Gastrocnemius medialis (tissue), 4 donors: ENCODE results near the gene NLGN1. TPM values are rescaled to one million over a fixed set of nuclear protein-coding genes. Genes with fewer than 3 reads are reported as not detected.

Source experiments
- ATAC-seq, 2 donors: fragments of 150-250 bp; one replicate each; pipeline ENCODE4 v1.9.1; 2016
- DNase-seq, 2 donors: peaks; one replicate each; pipeline ENCODE4 v3.0.0-alpha.2; 2019
- H3K27ac ChIP-seq, 4 donors: fragments of 200-600 bp; sonication (generic); 1 replicate in 1 of 4; 2 replicates in 3 of 4; pipeline ENCODE4 v1.5.1; 2016 to 2018; ENCODE audit warnings: mild to moderate bottlenecking in 2 of 4, moderate library complexity in 1 of 4
- H3K27me3 ChIP-seq, 3 donors: fragments of 200-600 bp; sonication (generic) in 2 of 3; 1 replicate in 1 of 3; 2 replicates in 2 of 3; pipeline versions ENCODE4 v1.5.1 to v1.6.0; 2016 to 2019; ENCODE audit warnings: mild to moderate bottlenecking in 1 of 3, moderate library complexity in 1 of 3
- H3K36me3 ChIP-seq, 2 donors: fragments of 200-600 bp; sonication (generic) in 1 of 2; one replicate each; pipeline ENCODE4 v1.5.1; 2017 to 2018
- H3K4me1 ChIP-seq, 2 donors: fragments of 200-600 bp; sonication (generic) in 1 of 2; one replicate each; pipeline ENCODE4 v1.5.1; 2016 to 2017; ENCODE audit warnings: mild to moderate bottlenecking in 2 of 2
- H3K4me3 ChIP-seq, 4 donors: fragments of 200-600 bp; sonication (generic) in 3 of 4; 1 replicate in 1 of 4; 2 replicates in 3 of 4; pipeline ENCODE4 v1.5.1; 2016 to 2019; ENCODE audit warnings: mild to moderate bottlenecking in 2 of 4
- H3K9me3 ChIP-seq, 3 donors: fragments of 200-600 bp; sonication (generic) in 2 of 3; 1 replicate in 1 of 3; 2 replicates in 2 of 3; pipeline ENCODE4 v1.5.1; 2016 to 2019
- POLR2A ChIP-seq, 2 donors: fragments of 450-650 bp; IDR thresholded peaks; one replicate each; pipeline ENCODE4 v1.6.1; 2017; ENCODE audit warnings: antibody characterized with exemption in 2 of 2, mild to moderate bottlenecking in 2 of 2, moderate library complexity in 2 of 2
- in situ Hi-C, 4 donors: fragments of 200-750 bp; cut with MboI; loops; one replicate each; pipeline versions ENCODE4 v1.15.0 to v1.8.0; 2017; ENCODE audit warnings: low sequenced_read_pairs in 4 of 4
- intact Hi-C: fragments of 100-400 bp; cut with DNase I; formaldehyde crosslinking; loops from one replicate; pipeline ENCODE4 v1.15.1; 2023; ENCODE audit warnings: low total_unique reads
- total RNA-seq, 4 donors: library from RNA; depleted of rRNA; stranded (reverse); fragments of >200 nt; gene quantifications; one replicate each; pipeline versions ENCODE4 v1.1.0 to v1.2.3, GENCODE V29; 2016
- TF ChIP-seq, protein P1 (sequence below), 5 experiments: fragments of 450-650 bp in 3 of 5; fragments of 200-600 bp in 2 of 5; sonication (generic) in 2 of 5; IDR thresholded peaks in 4 of 5; conservative IDR thresholded peaks in 1 of 5; 1 replicate in 4 of 5; 2 replicates in 1 of 5; pipeline ENCODE4 v1.5.1; 2016 to 2019; ENCODE audit warnings: antibody characterized with exemption in 5 of 5, mild to moderate bottlenecking in 3 of 5, moderate library complexity in 3 of 5

Gene NLGN1
- total RNA-seq, 4 donors from 2014 or later: 0.52 to 1.9 (median 1.1) TPM

DNA sequence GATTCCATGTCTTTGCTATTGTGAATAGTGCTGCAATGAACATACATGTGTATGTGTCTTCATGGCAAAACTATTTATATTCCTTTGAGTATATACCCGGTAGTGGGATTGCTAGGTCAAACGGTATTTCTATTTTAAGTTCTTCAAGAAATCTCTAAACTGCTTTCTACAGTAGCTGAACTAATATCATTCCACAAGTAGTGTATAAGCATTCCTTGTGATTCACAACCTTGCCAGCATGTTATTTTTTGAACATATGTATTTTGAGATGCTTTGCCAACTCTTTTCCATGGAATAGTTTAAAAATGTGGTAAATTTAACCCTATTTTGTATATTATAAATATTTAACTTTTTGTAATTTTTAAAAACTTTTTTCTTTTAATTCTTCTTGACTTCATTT, 868.9 kb downstream of the NLGN1 start:
- in situ Hi-C loops: no loop called here
- Histone ChIP-seq H3K9me3 (no peaks in the 10 kb centered on the region), H3K27me3 (no peaks in the 10 kb centered on the region), H3K36me3 (no peaks in the 10 kb centered on the region), H3K27ac (no peak overlapping the region), H3K4me3 (no peak overlapping the region), H3K4me1 (no peaks in the 10 kb centered on the region)
- DNase-seq (no peak), ATAC-seq (no peak)
- TF ChIP-seq, protein P1, sequence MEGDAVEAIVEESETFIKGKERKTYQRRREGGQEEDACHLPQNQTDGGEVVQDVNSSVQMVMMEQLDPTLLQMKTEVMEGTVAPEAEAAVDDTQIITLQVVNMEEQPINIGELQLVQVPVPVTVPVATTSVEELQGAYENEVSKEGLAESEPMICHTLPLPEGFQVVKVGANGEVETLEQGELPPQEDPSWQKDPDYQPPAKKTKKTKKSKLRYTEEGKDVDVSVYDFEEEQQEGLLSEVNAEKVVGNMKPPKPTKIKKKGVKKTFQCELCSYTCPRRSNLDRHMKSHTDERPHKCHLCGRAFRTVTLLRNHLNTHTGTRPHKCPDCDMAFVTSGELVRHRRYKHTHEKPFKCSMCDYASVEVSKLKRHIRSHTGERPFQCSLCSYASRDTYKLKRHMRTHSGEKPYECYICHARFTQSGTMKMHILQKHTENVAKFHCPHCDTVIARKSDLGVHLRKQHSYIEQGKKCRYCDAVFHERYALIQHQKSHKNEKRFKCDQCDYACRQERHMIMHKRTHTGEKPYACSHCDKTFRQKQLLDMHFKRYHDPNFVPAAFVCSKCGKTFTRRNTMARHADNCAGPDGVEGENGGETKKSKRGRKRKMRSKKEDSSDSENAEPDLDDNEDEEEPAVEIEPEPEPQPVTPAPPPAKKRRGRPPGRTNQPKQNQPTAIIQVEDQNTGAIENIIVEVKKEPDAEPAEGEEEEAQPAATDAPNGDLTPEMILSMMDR (IDR thresholded peaks at IDR 0.05 in 4 of 5, conservative IDR thresholded peaks at IDR 0.05 in 1 of 5): no peak
- TF ChIP-seq POLR2A (IDR thresholded peaks at IDR 0.05): no peak
- intact Hi-C loops: no loop called here

DNA sequence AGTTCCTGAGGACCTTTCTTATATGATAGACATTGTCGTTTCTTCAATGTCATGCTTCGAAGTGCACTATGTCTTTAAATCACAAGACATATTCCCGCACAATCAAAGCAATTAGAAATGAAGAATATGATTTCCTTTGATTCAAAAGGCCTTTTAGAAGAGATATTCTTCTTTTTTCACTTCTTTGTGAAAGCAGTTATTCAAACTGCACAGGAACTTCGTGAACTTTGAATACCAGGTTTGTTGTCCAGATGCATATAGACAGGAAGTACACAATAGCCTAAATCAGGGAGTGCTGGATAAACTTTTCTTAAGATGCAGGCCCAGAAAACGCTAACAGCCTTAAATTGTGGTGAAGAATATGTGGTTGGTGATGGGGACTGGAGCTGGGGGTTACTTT, 870.5 kb downstream of the NLGN1 start:
- Histone ChIP-seq H3K4me3 (no peak overlapping the region), H3K36me3 (no peaks in the 10 kb centered on the region), H3K9me3 (no peaks in the 10 kb centered on the region), H3K27ac (no peak overlapping the region), H3K4me1 (no peaks in the 10 kb centered on the region), H3K27me3 (no peaks in the 10 kb centered on the region)
- DNase-seq (no peak), ATAC-seq (no peak)
- in situ Hi-C loops: no loop called here
- no peak for TF ChIP-seq POLR2A (IDR thresholded peaks at IDR 0.05)
- TF ChIP-seq, protein P1 (IDR thresholded peaks at IDR 0.05 in 4 of 5, conservative IDR thresholded peaks at IDR 0.05 in 1 of 5): no peak
- intact Hi-C loops: no loop called here

GRCh38 chr3:174268586-174268985, 871.0 kb downstream of the NLGN1 start:
- DNase-seq (no peak), ATAC-seq (no peak)
- TF ChIP-seq POLR2A (IDR thresholded peaks at IDR 0.05): no peak
- TF ChIP-seq, protein P1 (IDR thresholded peaks at IDR 0.05 in 4 of 5, conservative IDR thresholded peaks at IDR 0.05 in 1 of 5): no peak
- intact Hi-C loops: no loop called here
- no peak overlapping the region for H3K4me3 ChIP-seq
- no peaks in the 10 kb centered on the region for H3K36me3 ChIP-seq
- in situ Hi-C loops: no loop called here
- no peak overlapping the region for H3K27ac ChIP-seq
- H3K4me1 ChIP-seq: no peaks in the 10 kb centered on the region
- no peaks in the 10 kb centered on the region for H3K27me3 ChIP-seq
- no peaks in the 10 kb centered on the region for H3K9me3 ChIP-seq

GRCh38 chr3:174270841-174271240, 873.3 kb downstream of the NLGN1 start:
- no peak for TF ChIP-seq POLR2A (IDR thresholded peaks at IDR 0.05)
- TF ChIP-seq, protein P1 (IDR thresholded peaks at IDR 0.05 in 4 of 5, conservative IDR thresholded peaks at IDR 0.05 in 1 of 5): no peak
- Histone ChIP-seq H3K9me3 (no peaks in the 10 kb centered on the region), H3K27ac (no peak overlapping the region), H3K27me3 (no peaks in the 10 kb centered on the region), H3K4me3 (no peak overlapping the region), H3K36me3 (no peaks in the 10 kb centered on the region), H3K4me1 (no peaks in the 10 kb centered on the region)
- in situ Hi-C loops (no loop called here), intact Hi-C loops (no loop called here)
- DNase-seq: no peak
- ATAC-seq: no peak

GRCh38 chr3:174275336-174275735, 877.8 kb downstream of the NLGN1 start:
- Histone ChIP-seq H3K9me3 (no peaks in the 10 kb centered on the region), H3K36me3 (no peaks in the 10 kb centered on the region), H3K4me3 (no peak overlapping the region), H3K27me3 (no peaks in the 10 kb centered on the region), H3K4me1 (no peaks in the 10 kb centered on the region), H3K27ac (no peak overlapping the region)
- ATAC-seq (no peak), DNase-seq (no peak)
- in situ Hi-C loops (no loop called here), intact Hi-C loops (no loop called here)
- TF ChIP-seq POLR2A (IDR thresholded peaks at IDR 0.05): no peak
- TF ChIP-seq, protein P1 (IDR thresholded peaks at IDR 0.05 in 4 of 5, conservative IDR thresholded peaks at IDR 0.05 in 1 of 5): no peak
